Memory B cell (primary cell): ENCODE measurements around the gene SLIT3.
A peak's percentile ranks its signal among the peaks of the same experiment; 100 is the strongest.

ENCODE experiments used
- ATAC-seq: fragments of 150-1000 bp; cut with Tn5 transposase; 2 replicates; pipeline ENCODE4 v1.10.0; 2021; ENCODE audit warnings: low read depth, mild to moderate bottlenecking, moderate library complexity
- DNase-seq, 2 donors: peaks; one replicate each; pipeline ENCODE4 v3.0.0; 2022; ENCODE audit warnings: low spot score in 2 of 2
- H3K27ac Mint-ChIP-seq: one replicate; pipeline ENCODE4 v1.8.0; 2022; ENCODE audit warnings: mild to moderate bottlenecking, moderate library complexity, mixed read lengths
- H3K27me3 Mint-ChIP-seq: one replicate; pipeline ENCODE4 v1.8.0; 2022; ENCODE audit warnings: mixed read lengths
- H3K36me3 Mint-ChIP-seq: one replicate; pipeline ENCODE4 v1.8.0; 2022; ENCODE audit warnings: mild to moderate bottlenecking, mixed read lengths
- H3K4me1 Mint-ChIP-seq: one replicate; pipeline ENCODE4 v1.8.0; 2022; ENCODE audit warnings: mixed read lengths
- H3K4me3 Mint-ChIP-seq: one replicate; pipeline ENCODE4 v1.8.0; 2022; ENCODE audit warnings: mild to moderate bottlenecking, moderate library complexity, mixed read lengths
- H3K9me3 Mint-ChIP-seq: one replicate; pipeline ENCODE4 v1.8.0; 2022; ENCODE audit warnings: mixed read lengths

SLIT3 gene

GRCh38 chr5:168990679-168991078 is 310.3 kb downstream of the SLIT3 start:
- ATAC-seq, result no peak
- Mint-ChIP-seq H3K9me3 (no peaks in the 10 kb centered on the region), H3K4me3 (no peak overlapping the region), H3K27me3 (peaks cover 9% of the 10 kb centered on the region), H3K36me3 (no peaks in the 10 kb centered on the region), H3K27ac (no peak overlapping the region), H3K4me1 (no peaks in the 10 kb centered on the region)
- no peak for DNase-seq

- no peak overlapping the region for H3K27ac Mint-ChIP-seq
- DNase-seq (no peak), ATAC-seq (no peak)
- H3K4me3 Mint-ChIP-seq, result no peak overlapping the region
- H3K4me1 Mint-ChIP-seq, result no peaks in the 10 kb centered on the region
- peaks cover 12% of the 10 kb centered on the region for H3K27me3 Mint-ChIP-seq
- no peaks in the 10 kb centered on the region for H3K36me3 Mint-ChIP-seq
- no peaks in the 10 kb centered on the region for H3K9me3 Mint-ChIP-seq
Measured at GRCh38 chr5:168989731-168990505, 311.0 kb downstream of the SLIT3 start.

- no peak overlapping the region for H3K27ac Mint-ChIP-seq
- no peak for ATAC-seq
Measured at GRCh38 chr5:168988699-168989098, 312.2 kb downstream of the SLIT3 start.

GRCh38 chr5:168987543-168988300 is 313.2 kb downstream of the SLIT3 start:
- H3K27me3 Mint-ChIP-seq, result peaks cover 10% of the 10 kb centered on the region
- H3K9me3 Mint-ChIP-seq, result no peaks in the 10 kb centered on the region
- no peaks in the 10 kb centered on the region for H3K4me1 Mint-ChIP-seq
- no peaks in the 10 kb centered on the region for H3K36me3 Mint-ChIP-seq
- peak; percentile 23 to 37 for DNase-seq
- no peak for ATAC-seq
- H3K4me3 Mint-ChIP-seq, result no peak overlapping the region
- H3K27ac Mint-ChIP-seq, result no peak overlapping the region

More at GRCh38 chr5:168988699-168989098, 312.2 kb downstream of the SLIT3 start:
- H3K9me3 Mint-ChIP-seq, result no peaks in the 10 kb centered on the region
- H3K36me3 Mint-ChIP-seq, result no peaks in the 10 kb centered on the region
- peaks cover 10% of the 10 kb centered on the region for H3K27me3 Mint-ChIP-seq
- H3K4me1 Mint-ChIP-seq, result no peaks in the 10 kb centered on the region
- no peak for DNase-seq
- no peak overlapping the region for H3K4me3 Mint-ChIP-seq

- Mint-ChIP-seq H3K9me3 (no peaks in the 10 kb centered on the region), H3K27me3 (peaks cover 10% of the 10 kb centered on the region)
Measured at GRCh38 chr5:168985454-168985853, 315.5 kb downstream of the SLIT3 start.

GRCh38 chr5:168984135-168984675 is 316.7 kb downstream of the SLIT3 start:
- no peak for ATAC-seq
- H3K36me3 Mint-ChIP-seq, result no peaks in the 10 kb centered on the region
- no peaks in the 10 kb centered on the region for H3K4me1 Mint-ChIP-seq

More at GRCh38 chr5:168985454-168985853, 315.5 kb downstream of the SLIT3 start:
- Mint-ChIP-seq H3K36me3 (no peaks in the 10 kb centered on the region), H3K4me1 (no peaks in the 10 kb centered on the region), H3K4me3 (no peak overlapping the region), H3K27ac (no peak overlapping the region)
- no peak for ATAC-seq
- DNase-seq, result no peak

GRCh38 chr5:168979135-168979534 is 321.8 kb downstream of the SLIT3 start:
- Mint-ChIP-seq H3K9me3 (no peaks in the 10 kb centered on the region), H3K4me1 (no peaks in the 10 kb centered on the region), H3K36me3 (no peaks in the 10 kb centered on the region), H3K4me3 (no peak overlapping the region), H3K27me3 (peaks cover 6% of the 10 kb centered on the region), H3K27ac (no peak overlapping the region)
- no peak for ATAC-seq
- DNase-seq, result no peak

More at GRCh38 chr5:168984135-168984675, 316.7 kb downstream of the SLIT3 start:
- Mint-ChIP-seq H3K4me3 (no peak overlapping the region), H3K27ac (no peak overlapping the region), H3K27me3 (peaks cover 11% of the 10 kb centered on the region), H3K9me3 (no peaks in the 10 kb centered on the region)
- no peak for DNase-seq

- H3K4me3 Mint-ChIP-seq, result no peak overlapping the region
- H3K4me1 Mint-ChIP-seq, result no peaks in the 10 kb centered on the region
- ATAC-seq, result no peak
- H3K27me3 Mint-ChIP-seq, result peaks cover 10% of the 10 kb centered on the region
- no peak overlapping the region for H3K27ac Mint-ChIP-seq
- no peak for DNase-seq
- H3K9me3 Mint-ChIP-seq, result no peaks in the 10 kb centered on the region
- no peaks in the 10 kb centered on the region for H3K36me3 Mint-ChIP-seq
Measured at GRCh38 chr5:168978500-168978899, 322.4 kb downstream of the SLIT3 start.

- peaks cover 10% of the 10 kb centered on the region for H3K27me3 Mint-ChIP-seq
- no peak overlapping the region for H3K4me3 Mint-ChIP-seq
- no peaks in the 10 kb centered on the region for H3K36me3 Mint-ChIP-seq
- H3K4me1 Mint-ChIP-seq, result no peaks in the 10 kb centered on the region
- no peak overlapping the region for H3K27ac Mint-ChIP-seq
- DNase-seq (no peak), ATAC-seq (no peak)
- H3K9me3 Mint-ChIP-seq, result no peaks in the 10 kb centered on the region
Measured at GRCh38 chr5:168978015-168978414, 322.9 kb downstream of the SLIT3 start.

GRCh38 chr5:168976311-168976970 is 324.5 kb downstream of the SLIT3 start:
- ATAC-seq (no peak), DNase-seq (no peak)
- peaks cover 15% of the 10 kb centered on the region for H3K27me3 Mint-ChIP-seq
- no peak overlapping the region for H3K27ac Mint-ChIP-seq
- H3K36me3 Mint-ChIP-seq, result no peaks in the 10 kb centered on the region
- no peak overlapping the region for H3K4me3 Mint-ChIP-seq
- H3K9me3 Mint-ChIP-seq, result no peaks in the 10 kb centered on the region
- no peaks in the 10 kb centered on the region for H3K4me1 Mint-ChIP-seq

GRCh38 chr5:168975331-168975730 is 325.6 kb downstream of the SLIT3 start:
- DNase-seq (no peak), ATAC-seq (no peak)
- Mint-ChIP-seq H3K27ac (no peak overlapping the region), H3K9me3 (no peaks in the 10 kb centered on the region), H3K4me1 (no peaks in the 10 kb centered on the region), H3K27me3 (peaks cover 17% of the 10 kb centered on the region), H3K36me3 (no peaks in the 10 kb centered on the region), H3K4me3 (no peak overlapping the region)

GRCh38 chr5:168974082-168974481 is 326.9 kb downstream of the SLIT3 start:
- Mint-ChIP-seq H3K9me3 (no peaks in the 10 kb centered on the region), H3K27ac (no peak overlapping the region), H3K27me3 (peaks cover 16% of the 10 kb centered on the region), H3K4me1 (no peaks in the 10 kb centered on the region), H3K4me3 (no peak overlapping the region), H3K36me3 (no peaks in the 10 kb centered on the region)
- ATAC-seq (no peak), DNase-seq (no peak)

- H3K4me3 Mint-ChIP-seq, result no peak overlapping the region
- H3K4me1 Mint-ChIP-seq, result no peaks in the 10 kb centered on the region
- H3K36me3 Mint-ChIP-seq, result no peaks in the 10 kb centered on the region
- H3K9me3 Mint-ChIP-seq, result no peaks in the 10 kb centered on the region
- DNase-seq (no peak), ATAC-seq (no peak)
- H3K27me3 Mint-ChIP-seq, result peaks cover 21% of the 10 kb centered on the region
- H3K27ac Mint-ChIP-seq, result no peak overlapping the region
Measured at GRCh38 chr5:168972731-168973130, 328.2 kb downstream of the SLIT3 start.

GRCh38 chr5:168971100-168971499 is 329.8 kb downstream of the SLIT3 start:
- Mint-ChIP-seq H3K27ac (no peak overlapping the region), H3K27me3 (peaks cover 21% of the 10 kb centered on the region), H3K4me3 (no peak overlapping the region), H3K4me1 (no peaks in the 10 kb centered on the region), H3K36me3 (no peaks in the 10 kb centered on the region), H3K9me3 (no peaks in the 10 kb centered on the region)
- ATAC-seq (no peak), DNase-seq (no peak)
